ENCODE measurements around the gene ARID1B.

Gene ARID1B

DNA sequence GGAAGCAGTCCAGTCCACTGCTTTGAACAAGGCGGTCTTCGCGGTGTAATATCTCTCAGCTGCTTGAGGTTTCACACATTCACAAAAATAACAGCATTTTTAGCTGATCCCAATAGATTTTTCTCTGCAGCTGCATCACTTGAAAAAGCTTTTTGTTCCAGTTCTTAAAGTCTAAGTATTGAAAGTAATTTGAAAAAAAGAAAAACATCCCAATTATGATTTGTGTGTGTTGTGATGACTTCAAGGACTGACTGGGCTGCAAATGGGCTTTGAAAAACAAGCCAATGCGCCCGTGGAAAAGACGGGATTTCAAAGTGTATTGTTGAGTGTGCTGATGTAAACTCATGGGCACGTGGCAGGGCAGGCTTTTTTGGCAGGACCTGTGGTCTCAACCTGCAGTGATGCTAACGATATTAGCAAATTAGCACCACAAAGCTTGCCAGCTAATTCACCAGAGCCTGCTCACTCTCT, 395.1 kb downstream of the ARID1B start:
- Histone ChIP-seq H3K9me2 (ENCODE audit: low read depth, low read length) (no peaks in the 10 kb centered on the region), H4K20me1 (ENCODE audit: insufficient read depth, low read length) (no peaks in the 10 kb centered on the region), H3K9ac (ENCODE audit: low read length) (no peak overlapping the region), H3K9me3 (ENCODE audit: low read length) (no peaks in the 10 kb centered on the region), H3K36me3 (ENCODE audit: insufficient read depth, low read length) (peaks cover 44% of the 10 kb centered on the region), H3K27me3 (ENCODE audit: insufficient read depth, low read length) (no peaks in the 10 kb centered on the region), H3F3A (ENCODE audit: insufficient read depth, low read length) (no peaks in the 10 kb centered on the region), H3K4me2 (ENCODE audit: low read length) (no peak overlapping the region), H3K79me2 (ENCODE audit: insufficient read depth, low read length) (no peaks in the 10 kb centered on the region), H3K4me1 (ENCODE audit: insufficient read depth, low read length, severe bottlenecking) (no peaks in the 10 kb centered on the region), H3K4me3 (ENCODE audit: low read depth, low read length, poor library complexity, severe bottlenecking) (no peak overlapping the region), H2AFZ (ENCODE audit: low read length) (no peak overlapping the region), H3K27ac (ENCODE audit: low read depth, low read length, poor library complexity, severe bottlenecking) (no peak overlapping the region)
- TF ChIP-seq CTCF (IDR thresholded peaks at IDR 0.05; ENCODE audit: low read length), result no peak
- TF ChIP-seq EZH2 (IDR thresholded peaks at IDR 0.05; ENCODE audit: borderline replicate concordance, low read length), result no peak

DNA sequence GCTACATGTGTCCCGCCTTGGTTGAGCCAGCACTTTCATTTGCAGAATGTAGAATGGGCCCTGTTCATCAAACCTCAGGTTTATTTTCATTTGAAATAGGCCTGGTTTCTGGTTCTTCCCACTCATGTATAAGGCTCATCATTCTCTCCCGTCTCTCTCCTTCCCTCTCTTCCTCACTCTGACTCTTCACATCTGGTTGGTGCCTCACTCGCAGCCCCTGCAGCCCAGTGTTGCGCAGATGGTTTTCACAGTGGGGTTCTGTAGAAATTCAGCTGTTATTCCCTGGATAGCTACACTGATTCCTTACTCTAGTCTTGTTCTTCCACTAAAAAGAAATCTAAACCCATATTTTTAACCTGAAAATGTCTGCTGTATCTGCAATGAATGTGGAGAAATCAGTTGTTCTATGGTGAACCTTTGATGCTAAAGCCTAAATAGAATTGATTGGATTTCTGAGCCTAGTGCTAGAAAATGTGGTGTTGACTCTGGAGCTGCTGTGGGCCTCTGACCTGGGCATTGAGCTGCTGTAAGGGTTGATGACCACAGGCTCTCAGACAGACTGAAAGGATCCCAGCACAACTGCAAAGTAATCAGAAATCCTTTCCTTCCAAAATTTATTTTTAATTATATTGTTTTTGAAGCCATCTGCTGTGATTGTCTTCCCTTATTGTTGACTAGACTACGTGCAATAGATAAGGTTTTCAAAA, 395.8 kb downstream of the ARID1B start:
- H3K4me3 ChIP-seq (ENCODE audit: low read depth, low read length, poor library complexity, severe bottlenecking), result no peak overlapping the region
- H3K9me2 ChIP-seq (ENCODE audit: low read depth, low read length), result no peaks in the 10 kb centered on the region
- no peaks in the 10 kb centered on the region for H4K20me1 ChIP-seq (ENCODE audit: insufficient read depth, low read length)
- TF ChIP-seq EZH2 (IDR thresholded peaks at IDR 0.05; ENCODE audit: borderline replicate concordance, low read length) (no peak), CTCF (IDR thresholded peaks at IDR 0.05; ENCODE audit: low read length) (no peak)
- peaks cover 37% of the 10 kb centered on the region for H3K36me3 ChIP-seq (ENCODE audit: insufficient read depth, low read length)
- no peak overlapping the region for H3K9ac ChIP-seq (ENCODE audit: low read length)
- no peaks in the 10 kb centered on the region for H3K27me3 ChIP-seq (ENCODE audit: insufficient read depth, low read length)
- no peaks in the 10 kb centered on the region for H3K79me2 ChIP-seq (ENCODE audit: insufficient read depth, low read length)
- no peak overlapping the region for H3K4me2 ChIP-seq (ENCODE audit: low read length)
- H3K4me1 ChIP-seq (ENCODE audit: insufficient read depth, low read length, severe bottlenecking), result no peaks in the 10 kb centered on the region
- H3K27ac ChIP-seq (ENCODE audit: low read depth, low read length, poor library complexity, severe bottlenecking), result no peak overlapping the region
- H3K9me3 ChIP-seq (ENCODE audit: low read length), result no peaks in the 10 kb centered on the region
- H3F3A ChIP-seq (ENCODE audit: insufficient read depth, low read length), result no peaks in the 10 kb centered on the region
- H2AFZ ChIP-seq (ENCODE audit: low read length), result no peak overlapping the region

GRCh38 chr6:157173776-157174175, 396.6 kb downstream of the ARID1B start:
- Histone ChIP-seq H3K9me3 (ENCODE audit: low read length) (no peaks in the 10 kb centered on the region), H3K4me2 (ENCODE audit: low read length) (no peak overlapping the region), H4K20me1 (ENCODE audit: insufficient read depth, low read length) (no peaks in the 10 kb centered on the region), H3K27me3 (ENCODE audit: insufficient read depth, low read length) (no peaks in the 10 kb centered on the region), H3K36me3 (ENCODE audit: insufficient read depth, low read length) (peaks cover 31% of the 10 kb centered on the region), H3K9ac (ENCODE audit: low read length) (no peak overlapping the region), H3K27ac (ENCODE audit: low read depth, low read length, poor library complexity, severe bottlenecking) (no peak overlapping the region), H3K4me3 (ENCODE audit: low read depth, low read length, poor library complexity, severe bottlenecking) (no peak overlapping the region), H3F3A (ENCODE audit: insufficient read depth, low read length) (no peaks in the 10 kb centered on the region), H3K9me2 (ENCODE audit: low read depth, low read length) (no peaks in the 10 kb centered on the region), H3K4me1 (ENCODE audit: insufficient read depth, low read length, severe bottlenecking) (no peaks in the 10 kb centered on the region), H3K79me2 (ENCODE audit: insufficient read depth, low read length) (no peaks in the 10 kb centered on the region), H2AFZ (ENCODE audit: low read length) (no peak overlapping the region)
- TF ChIP-seq EZH2 (IDR thresholded peaks at IDR 0.05; ENCODE audit: borderline replicate concordance, low read length) (no peak), CTCF (IDR thresholded peaks at IDR 0.05; ENCODE audit: low read length) (no peak)

Measured in OCI-LY1 (cell line).